HepG2 (cell line): Measurements from ENCODE around the gene PAM16. TPM values are rescaled to one million over a fixed set of nuclear protein-coding genes. Genes with fewer than 3 reads are reported as not detected.

Experiments
- AKAP8 ChIP-seq: sonication (generic); formaldehyde crosslinking; IDR thresholded peaks from 2 replicates; pipeline ENCODE4 v1.5.1; 2020; ENCODE audit warnings: mild to moderate bottlenecking, missing genetic modification reagents
- CBFB ChIP-seq: sonication (generic); formaldehyde crosslinking; IDR thresholded peaks from 2 replicates; pipeline ENCODE4 v1.4.0; 2020; ENCODE audit warnings: missing genetic modification reagents
- HNRNPL ChIP-seq: fragments of 200-400 bp; formaldehyde crosslinking; IDR thresholded peaks from 2 replicates; pipeline ENCODE4 v1.6.1; 2017; ENCODE audit warnings: mild to moderate bottlenecking, low read depth, low read length
- SETDB1 ChIP-seq: sonication (generic); formaldehyde crosslinking; IDR thresholded peaks from 2 replicates; pipeline ENCODE4 v1.5.1; 2020; ENCODE audit warnings: missing genetic modification reagents, mild to moderate bottlenecking, borderline replicate concordance
- STAT5B ChIP-seq: sonication (generic); formaldehyde crosslinking; IDR thresholded peaks from 2 replicates; pipeline ENCODE4 v1.4.0; 2020; ENCODE audit warnings: missing genetic modification reagents
- ZMYM3 ChIP-seq: sonication (generic); formaldehyde crosslinking; IDR thresholded peaks from 2 replicates; pipeline ENCODE4 v1.5.1; 2020; ENCODE audit warnings: mild to moderate bottlenecking, missing genetic modification reagents
- ZNF280B ChIP-seq: sonication (generic); formaldehyde crosslinking; IDR thresholded peaks from 2 replicates; pipeline ENCODE4 v1.5.0; 2020; ENCODE audit warnings: missing genetic modification reagents, mild to moderate bottlenecking, borderline replicate concordance
- ZNF619 ChIP-seq: sonication (generic); formaldehyde crosslinking; IDR thresholded peaks from 2 replicates; pipeline ENCODE4 v1.4.0; 2020; ENCODE audit warnings: mild to moderate bottlenecking, missing genetic modification reagents
- ZNF780A ChIP-seq: sonication (generic); formaldehyde crosslinking; IDR thresholded peaks from 2 replicates; pipeline ENCODE4 v1.8.0; 2022; ENCODE audit warnings: mild to moderate bottlenecking, missing genetic modification reagents, moderate library complexity
- ZNF790 ChIP-seq: sonication (generic); formaldehyde crosslinking; IDR thresholded peaks from 2 replicates; pipeline ENCODE4 v1.8.0; 2022; ENCODE audit warnings: missing genetic modification reagents, mild to moderate bottlenecking, borderline replicate concordance
- polyA plus RNA-seq, 8 experiments: library from polyadenylated mRNA; depleted of rRNA in 3 of 8; stranded (reverse) in 7 of 8; unstranded in 1 of 8; fragments of >200 nt; fragmentation: Illumina TruSeq in 4 of 8; extraction: Trizol in 4 of 8; gene quantifications; 2 replicates each; pipeline versions ENCODE4 v1.2.1 to v1.2.3, GENCODE V29; 2011 to 2016; ENCODE audit warnings: low read depth in 4 of 8, missing spikeins in 1 of 8, mixed read lengths in 1 of 8; ENCODE audit not compliant: insufficient read depth in 1 of 8
- total RNA-seq, 5 experiments: library from RNA; depleted of rRNA; stranded (reverse); fragments of >200 nt; fragmentation: Illumina TruSeq; extraction: Trizol; gene quantifications; 2 replicates each; pipeline ENCODE4 v1.2.3, GENCODE V29; 2016; ENCODE audit warnings: low read depth in 1 of 5
- TF ChIP-seq, protein P1 (sequence below): sonication (generic); formaldehyde crosslinking; IDR thresholded peaks from 2 replicates; pipeline ENCODE4 v1.4.0; 2020; ENCODE audit warnings: missing genetic modification reagents, borderline replicate concordance
- TF ChIP-seq, protein P2 (sequence below): IDR thresholded peaks from 2 replicates; pipeline ENCODE4 v1.4.0; 2020; ENCODE audit warnings: mild to moderate bottlenecking, missing genetic modification reagents
- TF ChIP-seq, protein P3 (sequence below): sonication (generic); formaldehyde crosslinking; IDR thresholded peaks from 2 replicates; pipeline ENCODE4 v1.4.0; 2020; ENCODE audit warnings: missing genetic modification reagents
- TF ChIP-seq, protein P4 (sequence below): sonication (generic); formaldehyde crosslinking; IDR thresholded peaks from 2 replicates; pipeline ENCODE4 v1.4.0; 2020; ENCODE audit warnings: missing genetic modification reagents

PAM16 gene
- total and polyA plus RNA-seq, 2 of the 13 experiments (the other 11 are each of a cell fraction or from before 2014, with no cell fraction given): 51.5 to 51.8 TPM

DNA sequence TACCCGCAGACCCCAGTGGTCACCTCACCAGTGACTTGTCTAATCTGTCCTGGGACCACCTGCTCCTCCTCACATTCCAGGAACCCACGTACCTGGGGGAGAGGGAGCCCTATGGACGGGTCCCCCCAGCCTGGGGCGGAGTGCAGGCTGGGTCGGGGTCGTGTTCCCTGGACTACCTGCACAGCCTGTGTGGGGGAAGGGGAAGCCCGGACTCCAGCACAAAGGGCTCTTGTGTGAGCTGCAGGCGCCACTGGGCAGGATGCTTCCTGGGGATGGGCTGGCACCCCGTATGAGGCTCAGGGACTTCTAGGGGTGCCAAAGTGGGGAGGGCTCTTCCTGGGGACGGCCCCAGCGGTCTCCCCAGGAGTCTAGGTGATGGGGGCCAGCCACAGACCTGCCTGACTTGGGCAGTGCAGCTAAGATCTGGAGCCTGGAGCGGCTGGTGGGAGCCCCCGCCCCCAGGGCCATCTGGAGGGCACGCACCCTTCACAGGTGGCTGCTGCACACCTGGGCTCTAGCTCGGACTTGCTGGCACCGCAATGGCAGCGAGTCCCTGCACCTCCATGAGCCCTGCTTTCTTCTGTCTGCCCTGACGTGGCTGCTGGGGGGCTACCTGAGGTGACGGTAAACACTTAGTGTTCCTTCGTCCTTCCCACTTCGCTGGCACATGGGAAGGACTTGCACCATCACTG is 28.0 kb upstream of the PAM16 start (continued):
- TF ChIP-seq, protein P1, sequence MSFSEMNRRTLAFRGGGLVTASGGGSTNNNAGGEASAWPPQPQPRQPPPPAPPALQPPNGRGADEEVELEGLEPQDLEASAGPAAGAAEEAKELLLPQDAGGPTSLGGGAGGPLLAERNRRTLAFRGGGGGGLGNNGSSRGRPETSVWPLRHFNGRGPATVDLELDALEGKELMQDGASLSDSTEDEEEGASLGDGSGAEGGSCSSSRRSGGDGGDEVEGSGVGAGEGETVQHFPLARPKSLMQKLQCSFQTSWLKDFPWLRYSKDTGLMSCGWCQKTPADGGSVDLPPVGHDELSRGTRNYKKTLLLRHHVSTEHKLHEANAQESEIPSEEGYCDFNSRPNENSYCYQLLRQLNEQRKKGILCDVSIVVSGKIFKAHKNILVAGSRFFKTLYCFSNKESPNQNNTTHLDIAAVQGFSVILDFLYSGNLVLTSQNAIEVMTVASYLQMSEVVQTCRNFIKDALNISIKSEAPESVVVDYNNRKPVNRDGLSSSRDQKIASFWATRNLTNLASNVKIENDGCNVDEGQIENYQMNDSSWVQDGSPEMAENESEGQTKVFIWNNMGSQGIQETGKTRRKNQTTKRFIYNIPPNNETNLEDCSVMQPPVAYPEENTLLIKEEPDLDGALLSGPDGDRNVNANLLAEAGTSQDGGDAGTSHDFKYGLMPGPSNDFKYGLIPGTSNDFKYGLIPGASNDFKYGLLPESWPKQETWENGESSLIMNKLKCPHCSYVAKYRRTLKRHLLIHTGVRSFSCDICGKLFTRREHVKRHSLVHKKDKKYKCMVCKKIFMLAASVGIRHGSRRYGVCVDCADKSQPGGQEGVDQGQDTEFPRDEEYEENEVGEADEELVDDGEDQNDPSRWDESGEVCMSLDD: peak; percentile 52; the same call in 1 of the 2 replicates
- TF ChIP-seq ZMYM3 (CRISPR knock-in tag): no peak
- TF ChIP-seq ZNF790: no peak
- TF ChIP-seq STAT5B (CRISPR knock-in tag): no peak
- TF ChIP-seq, protein P2, sequence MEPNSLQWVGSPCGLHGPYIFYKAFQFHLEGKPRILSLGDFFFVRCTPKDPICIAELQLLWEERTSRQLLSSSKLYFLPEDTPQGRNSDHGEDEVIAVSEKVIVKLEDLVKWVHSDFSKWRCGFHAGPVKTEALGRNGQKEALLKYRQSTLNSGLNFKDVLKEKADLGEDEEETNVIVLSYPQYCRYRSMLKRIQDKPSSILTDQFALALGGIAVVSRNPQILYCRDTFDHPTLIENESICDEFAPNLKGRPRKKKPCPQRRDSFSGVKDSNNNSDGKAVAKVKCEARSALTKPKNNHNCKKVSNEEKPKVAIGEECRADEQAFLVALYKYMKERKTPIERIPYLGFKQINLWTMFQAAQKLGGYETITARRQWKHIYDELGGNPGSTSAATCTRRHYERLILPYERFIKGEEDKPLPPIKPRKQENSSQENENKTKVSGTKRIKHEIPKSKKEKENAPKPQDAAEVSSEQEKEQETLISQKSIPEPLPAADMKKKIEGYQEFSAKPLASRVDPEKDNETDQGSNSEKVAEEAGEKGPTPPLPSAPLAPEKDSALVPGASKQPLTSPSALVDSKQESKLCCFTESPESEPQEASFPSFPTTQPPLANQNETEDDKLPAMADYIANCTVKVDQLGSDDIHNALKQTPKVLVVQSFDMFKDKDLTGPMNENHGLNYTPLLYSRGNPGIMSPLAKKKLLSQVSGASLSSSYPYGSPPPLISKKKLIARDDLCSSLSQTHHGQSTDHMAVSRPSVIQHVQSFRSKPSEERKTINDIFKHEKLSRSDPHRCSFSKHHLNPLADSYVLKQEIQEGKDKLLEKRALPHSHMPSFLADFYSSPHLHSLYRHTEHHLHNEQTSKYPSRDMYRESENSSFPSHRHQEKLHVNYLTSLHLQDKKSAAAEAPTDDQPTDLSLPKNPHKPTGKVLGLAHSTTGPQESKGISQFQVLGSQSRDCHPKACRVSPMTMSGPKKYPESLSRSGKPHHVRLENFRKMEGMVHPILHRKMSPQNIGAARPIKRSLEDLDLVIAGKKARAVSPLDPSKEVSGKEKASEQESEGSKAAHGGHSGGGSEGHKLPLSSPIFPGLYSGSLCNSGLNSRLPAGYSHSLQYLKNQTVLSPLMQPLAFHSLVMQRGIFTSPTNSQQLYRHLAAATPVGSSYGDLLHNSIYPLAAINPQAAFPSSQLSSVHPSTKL (CRISPR knock-in tag): no peak
- TF ChIP-seq SETDB1: no peak
- TF ChIP-seq, protein P3, sequence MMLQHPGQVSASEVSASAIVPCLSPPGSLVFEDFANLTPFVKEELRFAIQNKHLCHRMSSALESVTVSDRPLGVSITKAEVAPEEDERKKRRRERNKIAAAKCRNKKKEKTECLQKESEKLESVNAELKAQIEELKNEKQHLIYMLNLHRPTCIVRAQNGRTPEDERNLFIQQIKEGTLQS (CRISPR knock-in tag): no peak
- no peak for TF ChIP-seq CBFB (CRISPR knock-in tag)
- no peak for TF ChIP-seq ZNF780A (CRISPR knock-in tag)
- no peak for TF ChIP-seq ZNF280B (CRISPR knock-in tag)
- no peak for TF ChIP-seq ZNF619 (CRISPR knock-in tag)
- peak; percentile 93 for TF ChIP-seq AKAP8 (CRISPR knock-in tag)
- TF ChIP-seq, protein P4, sequence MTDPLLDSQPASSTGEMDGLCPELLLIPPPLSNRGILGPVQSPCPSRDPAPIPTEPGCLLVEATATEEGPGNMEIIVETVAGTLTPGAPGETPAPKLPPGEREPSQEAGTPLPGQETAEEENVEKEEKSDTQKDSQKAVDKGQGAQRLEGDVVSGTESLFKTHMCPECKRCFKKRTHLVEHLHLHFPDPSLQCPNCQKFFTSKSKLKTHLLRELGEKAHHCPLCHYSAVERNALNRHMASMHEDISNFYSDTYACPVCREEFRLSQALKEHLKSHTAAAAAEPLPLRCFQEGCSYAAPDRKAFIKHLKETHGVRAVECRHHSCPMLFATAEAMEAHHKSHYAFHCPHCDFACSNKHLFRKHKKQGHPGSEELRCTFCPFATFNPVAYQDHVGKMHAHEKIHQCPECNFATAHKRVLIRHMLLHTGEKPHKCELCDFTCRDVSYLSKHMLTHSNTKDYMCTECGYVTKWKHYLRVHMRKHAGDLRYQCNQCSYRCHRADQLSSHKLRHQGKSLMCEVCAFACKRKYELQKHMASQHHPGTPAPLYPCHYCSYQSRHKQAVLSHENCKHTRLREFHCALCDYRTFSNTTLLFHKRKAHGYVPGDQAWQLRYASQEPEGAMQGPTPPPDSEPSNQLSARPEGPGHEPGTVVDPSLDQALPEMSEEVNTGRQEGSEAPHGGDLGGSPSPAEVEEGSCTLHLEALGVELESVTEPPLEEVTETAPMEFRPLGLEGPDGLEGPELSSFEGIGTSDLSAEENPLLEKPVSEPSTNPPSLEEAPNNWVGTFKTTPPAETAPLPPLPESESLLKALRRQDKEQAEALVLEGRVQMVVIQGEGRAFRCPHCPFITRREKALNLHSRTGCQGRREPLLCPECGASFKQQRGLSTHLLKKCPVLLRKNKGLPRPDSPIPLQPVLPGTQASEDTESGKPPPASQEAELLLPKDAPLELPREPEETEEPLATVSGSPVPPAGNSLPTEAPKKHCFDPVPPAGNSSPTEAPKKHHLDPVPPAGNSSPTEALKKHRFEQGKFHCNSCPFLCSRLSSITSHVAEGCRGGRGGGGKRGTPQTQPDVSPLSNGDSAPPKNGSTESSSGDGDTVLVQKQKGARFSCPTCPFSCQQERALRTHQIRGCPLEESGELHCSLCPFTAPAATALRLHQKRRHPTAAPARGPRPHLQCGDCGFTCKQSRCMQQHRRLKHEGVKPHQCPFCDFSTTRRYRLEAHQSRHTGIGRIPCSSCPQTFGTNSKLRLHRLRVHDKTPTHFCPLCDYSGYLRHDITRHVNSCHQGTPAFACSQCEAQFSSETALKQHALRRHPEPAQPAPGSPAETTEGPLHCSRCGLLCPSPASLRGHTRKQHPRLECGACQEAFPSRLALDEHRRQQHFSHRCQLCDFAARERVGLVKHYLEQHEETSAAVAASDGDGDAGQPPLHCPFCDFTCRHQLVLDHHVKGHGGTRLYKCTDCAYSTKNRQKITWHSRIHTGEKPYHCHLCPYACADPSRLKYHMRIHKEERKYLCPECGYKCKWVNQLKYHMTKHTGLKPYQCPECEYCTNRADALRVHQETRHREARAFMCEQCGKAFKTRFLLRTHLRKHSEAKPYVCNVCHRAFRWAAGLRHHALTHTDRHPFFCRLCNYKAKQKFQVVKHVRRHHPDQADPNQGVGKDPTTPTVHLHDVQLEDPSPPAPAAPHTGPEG (CRISPR knock-in tag): no peak
- TF ChIP-seq HNRNPL: peak; percentile 75
